GM10266 (cell line): ENCODE results near the gene CDKAL1.

Source experiments
- DNase-seq: peaks from one replicate; pipeline ENCODE4 v3.0.0; 2012; ENCODE audit errors: extremely low spot score
- CTCF ChIP-seq: IDR thresholded peaks from 2 replicates; pipeline ENCODE4 v1.5.1; 2012; ENCODE audit warnings: mild to moderate bottlenecking, low read depth; ENCODE audit not compliant: control insufficient read depth, insufficient read depth; ENCODE audit errors: missing control alignments

The CDKAL1 gene

GRCh38 chr6:21079468-21080048 is 545.3 kb downstream of the CDKAL1 start:
- no peak for TF ChIP-seq CTCF
- DNase-seq: no peak

DNA sequence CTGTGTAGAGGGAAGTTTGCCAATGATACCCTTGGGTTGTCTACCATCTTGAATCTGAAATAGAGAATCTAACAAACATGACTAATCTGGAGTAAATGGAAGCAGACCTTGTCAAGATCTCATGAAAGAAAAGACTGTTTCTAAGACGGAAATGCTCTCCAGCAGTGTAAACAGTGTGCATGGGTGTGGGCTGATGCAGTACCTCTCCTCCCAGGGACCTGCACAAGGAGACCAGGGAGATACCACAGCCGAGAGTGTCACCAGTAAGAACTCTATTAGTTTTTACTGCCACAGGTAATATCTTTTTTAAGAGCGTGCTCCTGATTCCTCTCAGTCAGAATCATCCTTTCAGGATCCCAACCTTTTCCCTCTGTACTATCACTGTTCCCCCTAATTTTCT is 546.0 kb downstream of the CDKAL1 start:
- TF ChIP-seq CTCF: no peak
- no peak for DNase-seq

GRCh38 chr6:21082091-21082490 is 547.8 kb downstream of the CDKAL1 start:
- no peak for TF ChIP-seq CTCF
- DNase-seq: no peak

DNA sequence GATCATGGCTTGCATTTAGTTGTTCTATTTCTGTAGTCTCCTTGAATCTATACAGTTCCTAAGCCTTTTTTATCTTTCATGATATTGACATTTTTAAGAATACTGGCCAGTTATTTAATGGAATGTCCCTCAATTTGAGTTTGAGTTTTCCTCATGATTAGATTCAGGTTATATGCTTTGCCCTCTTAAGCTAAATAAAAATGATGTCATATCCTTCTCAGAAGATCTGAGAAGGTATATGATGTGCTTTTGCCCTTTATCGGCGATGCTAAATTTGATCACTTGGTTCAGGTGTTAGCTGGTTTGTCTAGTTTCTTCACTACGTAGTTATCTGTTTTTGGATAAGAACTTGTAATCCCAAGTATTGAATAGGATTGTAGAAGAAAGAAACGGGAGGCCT is 549.5 kb downstream of the CDKAL1 start:
- no peak for DNase-seq
- no peak for TF ChIP-seq CTCF

- no peak for DNase-seq
Observed at GRCh38 chr6:21084656-21085055, 550.4 kb downstream of the CDKAL1 start.

DNA sequence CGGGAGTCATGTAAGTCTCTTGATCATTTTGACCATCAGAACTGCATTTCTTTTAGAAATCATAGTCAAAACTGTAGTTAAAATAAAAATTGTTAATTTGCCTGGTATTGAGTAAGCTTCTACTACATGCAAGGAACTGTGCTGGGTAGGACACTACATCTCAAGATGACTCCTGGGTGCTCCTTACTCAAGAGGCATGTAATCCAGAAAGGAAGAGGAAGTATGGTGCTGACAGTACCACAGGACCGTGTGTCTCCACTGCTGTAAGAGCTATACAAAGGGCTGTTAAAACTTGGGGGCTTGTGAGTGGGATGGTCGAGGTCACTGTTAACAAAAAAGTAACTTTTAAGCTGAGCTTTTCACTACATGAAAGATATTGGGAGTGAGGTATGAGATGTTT is 551.0 kb downstream of the CDKAL1 start:
- no peak for TF ChIP-seq CTCF
- no peak for DNase-seq

More at GRCh38 chr6:21084656-21085055, 550.4 kb downstream of the CDKAL1 start:
- TF ChIP-seq CTCF: no peak

DNA sequence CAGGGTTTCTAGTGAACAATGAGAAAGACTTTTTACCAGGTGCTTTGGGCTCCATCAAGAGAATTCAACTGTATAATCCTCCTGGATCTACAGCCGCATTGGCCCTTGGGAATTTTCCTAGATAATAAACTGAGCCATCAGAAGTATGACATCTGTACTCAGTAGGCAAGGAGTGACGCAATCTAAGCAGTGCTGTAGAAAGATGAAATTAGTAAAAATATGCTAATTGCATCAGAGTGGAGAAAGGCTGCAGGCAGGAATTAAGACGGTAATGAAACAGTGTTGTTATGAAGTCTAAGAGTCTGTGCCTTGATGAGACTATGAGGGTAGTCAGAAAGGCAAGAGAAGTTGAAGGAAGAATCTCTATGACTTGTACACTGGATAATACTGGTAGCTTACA is 551.4 kb downstream of the CDKAL1 start:
- no peak for DNase-seq
- no peak for TF ChIP-seq CTCF
